Measurements from ENCODE around the gene COL4A3.

DNA sequence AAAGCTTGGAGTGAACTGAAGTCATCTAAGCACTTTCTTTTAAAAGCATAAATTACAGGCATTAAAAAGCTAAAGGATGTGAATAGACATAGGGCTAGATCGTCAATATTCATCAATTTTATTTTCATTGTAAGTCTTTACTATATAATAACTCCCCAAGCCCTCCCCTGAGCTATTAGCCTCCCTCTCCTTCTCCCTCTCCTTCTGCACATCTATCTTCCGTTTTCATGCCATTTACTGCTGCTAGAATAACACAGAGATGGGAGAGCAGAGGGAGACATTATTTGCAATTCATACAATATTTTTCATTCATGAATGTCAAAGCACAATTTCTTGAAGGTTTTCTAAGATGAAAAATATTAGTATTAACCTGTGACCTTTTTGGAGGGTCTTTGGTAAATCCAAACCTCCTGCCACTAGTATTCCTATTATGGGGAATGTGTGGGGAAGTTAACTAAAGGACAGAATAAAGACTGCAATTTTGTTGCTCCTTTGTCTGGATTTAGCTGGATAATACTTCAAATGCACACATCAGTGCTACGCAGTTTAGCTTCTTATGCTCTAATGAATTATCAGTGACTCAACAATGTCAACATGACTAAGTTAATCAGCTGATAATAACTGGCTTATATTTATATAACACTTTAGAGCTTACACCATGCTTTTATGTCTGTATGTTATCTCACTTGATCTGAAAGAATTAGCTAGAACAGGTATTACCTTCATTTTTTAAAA is 132.4 kb downstream of the COL4A3 start:
- TF ChIP-seq EP300 (IDR thresholded peaks at IDR 0.05) (no peak), POLR2A (IDR thresholded peaks at IDR 0.05) (no peak)
